HG03025 (cell line): Measurements from ENCODE around the gene PBX2.
"Not testable (repeated sequence)": the region's sequence is repeated elsewhere in the genome, so short reads cannot be mapped to it uniquely, and the experiment has no call there.

Experiments
- ATAC-seq: cut with Tn5 transposase; IDR thresholded peaks from one replicate; pipeline ENCODE4 v1.9.1; 2021; ENCODE audit warnings: mild to moderate bottlenecking, moderate library complexity; ENCODE audit not compliant: unreplicated experiment, low FRiP score

The PBX2 gene

GRCh38 chr6:32190054-32190851, at the start of gene PBX2:
Gene PBX2, minus strand, starts transcription at chr6:32190202. Its CDS starts 287 bp downstream, at chr6:32189915.
- peak; percentile 45 for ATAC-seq

GRCh38 chr6:32239462-32239861, 49.5 kb upstream of the PBX2 start:
- no peak for ATAC-seq

GRCh38 chr6:32234934-32235333, 44.9 kb upstream of the PBX2 start:
- no peak for ATAC-seq

- no peak for ATAC-seq
Measured at GRCh38 chr6:32226434-32226833, 36.4 kb upstream of the PBX2 start.

GRCh38 chr6:32224696-32225095, 34.7 kb upstream of the PBX2 start:
- no peak for ATAC-seq

GRCh38 chr6:32223258-32224235, 33.5 kb upstream of the PBX2 start, which contains the start of gene NOTCH4:
Gene NOTCH4, minus strand, starts transcription at chr6:32224067. Its CDS starts 139 bp downstream, at chr6:32223928.
- ATAC-seq = no peak

GRCh38 chr6:32222333-32223230, 32.6 kb upstream of the PBX2 start:
- ATAC-seq = no peak

- no peak for ATAC-seq
Measured at GRCh38 chr6:32220021-32220420, 30.0 kb upstream of the PBX2 start.

- ATAC-seq = no peak
Measured at GRCh38 chr6:32218167-32218566, 28.2 kb upstream of the PBX2 start.

GRCh38 chr6:32216998-32217397, 27.0 kb upstream of the PBX2 start:
- ATAC-seq = no peak

GRCh38 chr6:32216285-32216684, 26.3 kb upstream of the PBX2 start:
- no peak for ATAC-seq

- no peak for ATAC-seq
Measured at GRCh38 chr6:32215617-32216016, 25.6 kb upstream of the PBX2 start.

- no peak for ATAC-seq
Measured at GRCh38 chr6:32214126-32214525, 24.1 kb upstream of the PBX2 start.

GRCh38 chr6:32213649-32214048, 23.6 kb upstream of the PBX2 start:
- no peak for ATAC-seq

GRCh38 chr6:32212076-32212760, 22.2 kb upstream of the PBX2 start:
- ATAC-seq = no peak

GRCh38 chr6:32211432-32211831, 21.4 kb upstream of the PBX2 start:
- not testable (repeated sequence) for ATAC-seq

- no peak for ATAC-seq
Measured at GRCh38 chr6:32210191-32210601, 20.2 kb upstream of the PBX2 start.

GRCh38 chr6:32208996-32209395, 19.0 kb upstream of the PBX2 start:
- ATAC-seq = no peak

- ATAC-seq = no peak
Measured at GRCh38 chr6:32204268-32204715, 14.3 kb upstream of the PBX2 start.
